ENCODE results near the gene FTH1.

- TF ChIP-seq GATA2 (IDR thresholded peaks at IDR 0.05; ENCODE audit: low read depth, low read length) (no peak), GATA3 (IDR thresholded peaks at IDR 0.05; ENCODE audit: low read depth, low read length) (no peak)
Measured at GRCh38 chr11:61994981-61995380, 27.5 kb upstream of the FTH1 start.

Measured in SH-SY5Y (cell line).